H1 (cell line): ENCODE results near the gene NDUFAF3. TPM values are rescaled to one million over a fixed set of nuclear protein-coding genes. Genes with fewer than 3 reads are reported as not detected.

Source experiments
- CTCF ChIA-PET: fragments of 300-600 bp; sonication (Branson Sonifier 250); formaldehyde crosslinking; loops from one replicate; lab custom pipeline; 2021; ENCODE audit not compliant: partially characterized antibody; lab: Charles Lee
- POLR2A ChIA-PET: fragments of 300-600 bp; sonication (Branson Sonifier 250); formaldehyde crosslinking; loops from one replicate; lab custom pipeline; 2021; ENCODE audit warnings: inconsistent platforms; ENCODE audit not compliant: partially characterized antibody; lab: Charles Lee
- DNase-seq, 2 experiments: peaks; one replicate each; pipeline versions ENCODE4 v3.0.0 to v3.0.0-alpha.2; 2010 to 2022; ENCODE audit warnings: low spot score in 2 of 2, low read depth in 1 of 2, mixed read lengths in 1 of 2
- FAIRE-seq: peaks from 2 replicates; lab custom pipeline; 2011; peaks lifted over from hg19 to GRCh38; lab: Jason Lieb, UNC
- H2AFZ ChIP-seq: 2 replicates; pipeline ENCODE4 v1.8.1; 2012; ENCODE audit warnings: low read length, inconsistent platforms
- H2AK5ac ChIP-seq: 2 replicates; pipeline ENCODE4 v1.6.1; 2013; ENCODE audit warnings: low read depth, low read length
- H2BK120ac ChIP-seq: replicated peaks from 2 replicates; pipeline ENCODE3; 2013; ENCODE audit warnings: low read depth, low read length, inconsistent platforms
- H2BK12ac ChIP-seq: 2 replicates; pipeline ENCODE4 v1.6.1; 2013; ENCODE audit warnings: low read depth, low read length
- H2BK15ac ChIP-seq: 2 replicates; pipeline ENCODE4 v1.6.1; 2013; ENCODE audit warnings: low read length
- H2BK20ac ChIP-seq: 2 replicates; pipeline ENCODE4 v1.6.1; 2013; ENCODE audit warnings: low read length
- H2BK5ac ChIP-seq: 2 replicates; pipeline ENCODE4 v1.6.1; 2013; ENCODE audit warnings: low read depth, low read length
- H3K14ac ChIP-seq: 2 replicates; pipeline ENCODE4 v1.6.1; 2013; ENCODE audit warnings: inconsistent platforms; ENCODE audit not compliant: insufficient read length
- H3K18ac ChIP-seq: 2 replicates; pipeline ENCODE4 v1.6.1; 2013; ENCODE audit warnings: low read length; ENCODE audit errors: extremely low read depth
- H3K23ac ChIP-seq: 2 replicates; pipeline ENCODE4 v1.6.1; 2013; ENCODE audit warnings: inconsistent platforms; ENCODE audit not compliant: insufficient read length
- H3K23me2 ChIP-seq: 2 replicates; pipeline ENCODE4 v1.6.1; 2013; ENCODE audit warnings: low read depth, low read length
- H3K27ac ChIP-seq: 2 replicates; pipeline ENCODE4 v1.6.1; 2011; ENCODE audit warnings: low read depth, low read length, inconsistent platforms
- H3K27me3 ChIP-seq, 4 experiments: replicated peaks in 1 of 4; 1 replicate in 1 of 4; 2 replicates in 3 of 4; pipeline versions ENCODE4 v1.6.1 to v1.8.1; 2011 to 2013; ENCODE audit warnings: low read length in 3 of 4, mild to moderate bottlenecking in 3 of 4, inconsistent platforms in 2 of 4, mixed read lengths in 2 of 4, moderate library complexity in 1 of 4; ENCODE audit not compliant: control insufficient read depth in 3 of 4, insufficient read depth in 3 of 4; ENCODE audit errors: extremely low read depth in 1 of 4
- H3K36me3 ChIP-seq, 4 experiments: 2 replicates each; pipeline versions ENCODE4 v1.6.1 to v1.8.1; 2011 to 2013; ENCODE audit warnings: mild to moderate bottlenecking in 4 of 4, low read length in 3 of 4, moderate library complexity in 2 of 4, control low read depth in 1 of 4, inconsistent platforms in 1 of 4; ENCODE audit not compliant: insufficient read depth in 4 of 4, control insufficient read depth in 2 of 4
- H3K4ac ChIP-seq: replicated peaks from 2 replicates; pipeline ENCODE3; 2013; ENCODE audit warnings: low read length, low read depth, mixed read lengths, inconsistent platforms; ENCODE audit not compliant: insufficient read length
- H3K4me1 ChIP-seq, 4 experiments: replicated peaks in 1 of 4; 1 replicate in 1 of 4; 2 replicates in 3 of 4; pipeline versions ENCODE4 v1.6.1 to v1.8.1; 2011 to 2013; ENCODE audit warnings: low read length in 3 of 4, inconsistent platforms in 2 of 4, mixed read lengths in 1 of 4; ENCODE audit not compliant: insufficient read depth in 4 of 4, control insufficient read depth in 3 of 4
- H3K4me2 ChIP-seq, 2 experiments: 2 replicates each; pipeline versions ENCODE4 v1.6.1 to v1.8.1; 2011 to 2013; ENCODE audit warnings: low read depth in 2 of 2, low read length in 2 of 2, control low read depth in 1 of 2, inconsistent platforms in 1 of 2, mild to moderate bottlenecking in 1 of 2; ENCODE audit not compliant: insufficient read depth in 1 of 2
- H3K4me3 ChIP-seq, 4 experiments: fragments of 200-600, 300-600 bp in 1 of 4; sonication (generic), shearing (Covaris generic), sonication (Bioruptor Twin) in 1 of 4; 2 replicates each; pipeline versions ENCODE4 v1.5.1 to v1.8.1; 2011 to 2016; ENCODE audit warnings: low read length in 4 of 4, low read depth in 3 of 4, control low read depth in 2 of 4, inconsistent platforms in 2 of 4, mild to moderate bottlenecking in 2 of 4, mixed read lengths in 1 of 4, moderate library complexity in 1 of 4; ENCODE audit not compliant: insufficient read depth in 2 of 4; ENCODE audit errors: extremely low read depth in 1 of 4
- H3K56ac ChIP-seq: replicated peaks from 2 replicates; pipeline ENCODE3; 2013; ENCODE audit warnings: low read depth, mild to moderate bottlenecking, mixed read lengths, low read length, inconsistent platforms; ENCODE audit not compliant: insufficient read length
- H3K79me1 ChIP-seq: 2 replicates; pipeline ENCODE4 v1.6.1; 2013; ENCODE audit warnings: low read depth, low read length, control low read depth
- H3K79me2 ChIP-seq, 2 experiments: 2 replicates each; pipeline versions ENCODE4 v1.6.1 to v1.8.1; 2012 to 2013; ENCODE audit warnings: low read length in 2 of 2, mild to moderate bottlenecking in 2 of 2, inconsistent platforms in 1 of 2; ENCODE audit not compliant: insufficient read depth in 2 of 2, control insufficient read depth in 1 of 2
- H3K9ac ChIP-seq, 4 experiments: replicated peaks in 1 of 4; 1 replicate in 1 of 4; 2 replicates in 3 of 4; pipeline versions ENCODE4 v1.6.1 to v1.8.1; 2011 to 2013; ENCODE audit warnings: low read depth in 3 of 4, low read length in 3 of 4, control low read depth in 2 of 4, mild to moderate bottlenecking in 2 of 4, moderate library complexity in 2 of 4, inconsistent platforms in 1 of 4; ENCODE audit errors: extremely low read depth in 1 of 4
- H3K9me3 ChIP-seq, 2 experiments: 2 replicates each; pipeline versions ENCODE4 v1.6.1 to v1.8.1; 2012 to 2013; ENCODE audit warnings: mild to moderate bottlenecking in 2 of 2, moderate library complexity in 2 of 2, control low read depth in 1 of 2, inconsistent platforms in 1 of 2, low read depth in 1 of 2, low read length in 1 of 2, mixed read lengths in 1 of 2; ENCODE audit not compliant: insufficient read depth in 2 of 2
- H4K20me1 ChIP-seq, 2 experiments: replicated peaks in 1 of 2; 2 replicates each; pipeline versions ENCODE3 to v1.8.1; 2011 to 2013; ENCODE audit warnings: inconsistent platforms in 2 of 2, low read length in 2 of 2, mild to moderate bottlenecking in 1 of 2; ENCODE audit not compliant: insufficient read depth in 2 of 2, control insufficient read depth in 1 of 2
- H4K5ac ChIP-seq: 2 replicates; pipeline ENCODE4 v1.6.1; 2013; ENCODE audit warnings: low read length, low read depth, mixed read lengths, inconsistent platforms; ENCODE audit not compliant: insufficient read length
- H4K8ac ChIP-seq: 2 replicates; pipeline ENCODE4 v1.8.0; 2013; ENCODE audit warnings: mild to moderate bottlenecking, moderate library complexity, low read length, inconsistent platforms; ENCODE audit not compliant: insufficient read depth; ENCODE audit errors: extremely low read depth
- H4K91ac ChIP-seq: replicated peaks from 2 replicates; pipeline ENCODE3; 2013; ENCODE audit warnings: low read length, mixed read lengths, inconsistent platforms; ENCODE audit not compliant: insufficient read length
- ATF3 ChIP-seq: IDR thresholded peaks from 2 replicates; pipeline ENCODE4 v1.6.1; 2011; ENCODE audit warnings: low read depth, mild to moderate bottlenecking, low read length; ENCODE audit not compliant: insufficient read depth
- BRCA1 ChIP-seq: IDR thresholded peaks from 2 replicates; pipeline ENCODE4 v1.6.1; 2012; ENCODE audit warnings: low read depth, low read length, improper control_type of control experiment
- EGR1 ChIP-seq: IDR thresholded peaks from 2 replicates; pipeline ENCODE4 v1.6.1; 2011; ENCODE audit warnings: low read depth, low read length, borderline replicate concordance
- HDAC2 ChIP-seq, 2 experiments: fragments of 300-600 bp in 1 of 2; sonication (generic) in 1 of 2; IDR thresholded peaks; 2 replicates each; pipeline ENCODE4 v1.6.1; 2011 to 2012; ENCODE audit warnings: low read depth in 2 of 2, low read length in 2 of 2, mild to moderate bottlenecking in 2 of 2, moderate library complexity in 2 of 2, borderline replicate concordance in 1 of 2, inconsistent platforms in 1 of 2
- JUND ChIP-seq: IDR thresholded peaks from 2 replicates; pipeline ENCODE4 v1.6.1; 2011; ENCODE audit warnings: mild to moderate bottlenecking, improper control_type of control experiment, low read length
- NANOG ChIP-seq: IDR thresholded peaks from 2 replicates; pipeline ENCODE4 v1.6.1; 2011; ENCODE audit warnings: low read length, low read depth, mild to moderate bottlenecking, inconsistent platforms; ENCODE audit not compliant: insufficient read depth, poor library complexity, severe bottlenecking
- RBBP5 ChIP-seq: IDR thresholded peaks from 2 replicates; pipeline ENCODE4 v1.7.1; 2012; ENCODE audit warnings: low read depth, mild to moderate bottlenecking, inconsistent platforms, low read length, moderate library complexity, borderline replicate concordance
- RFX5 ChIP-seq: IDR thresholded peaks from 2 replicates; pipeline ENCODE4 v1.6.1; 2011; ENCODE audit warnings: low read depth, low read length, improper control_type of control experiment, borderline replicate concordance
- TBP ChIP-seq: IDR thresholded peaks from 2 replicates; pipeline ENCODE4 v1.6.1; 2011; ENCODE audit warnings: low read depth, low read length, improper control_type of control experiment
- WGBS, 2 experiments: shearing (Covaris generic) in 1 of 2; methylation state at CpG; one replicate each; pipeline versions ENCODE4 v1.1.6 to v1.1.7; 2013 to 2015; ENCODE audit warnings: low lambda C conversion rate in 2 of 2, mixed read lengths in 2 of 2, inconsistent platforms in 1 of 2, low coverage in 1 of 2, missing lambda C conversion rate in 1 of 2; ENCODE audit not compliant: insufficient replicate concordance in 2 of 2, insufficient coverage in 1 of 2, insufficient read length in 1 of 2; ENCODE audit errors: extremely low coverage in 1 of 2, missing lambda C conversion rate in 1 of 2; 5-methylcytosine and 5-hydroxymethylcytosine counted together
- polyA plus RNA-seq, 7 experiments: library from polyadenylated mRNA; depleted of rRNA in 3 of 7; stranded (reverse) in 5 of 7; unstranded in 2 of 7; fragments of >200 nt in 5 of 7; fragments of 200-250 nt in 2 of 7; gene quantifications; 1 replicate in 5 of 7; 2 replicates in 1 of 7; 4 replicates in 1 of 7; pipeline versions ENCODE4 v1.2.1 to v1.2.3, GENCODE V29; 2011 to 2013; ENCODE audit warnings: missing spikeins in 2 of 7, mixed read lengths in 2 of 7
- total RNA-seq: library from RNA; stranded (reverse); fragmentation: NEBNext Ultra II Directional; extraction: Animal tissue kit (Norgen Biotek cat#: 25700); gene quantifications from 2 replicates; pipeline ENCODE4 v1.2.1, GENCODE V29; 2021
- TF ChIP-seq, protein P1 (sequence below), 3 experiments: IDR thresholded peaks; 1 replicate in 2 of 3; 2 replicates in 1 of 3; pipeline versions ENCODE4 v1.5.1 to v1.6.1; 2011; ENCODE audit warnings: low read length in 3 of 3, mild to moderate bottlenecking in 3 of 3, inconsistent platforms in 2 of 3, low read depth in 1 of 3, moderate library complexity in 1 of 3; ENCODE audit not compliant: insufficient read depth in 1 of 3; ENCODE audit errors: control extremely low read depth in 1 of 3

NDUFAF3 gene
- total and polyA plus RNA-seq, 2 of the 8 experiments (the other 6 are each of a cell fraction or from before 2014, with no cell fraction given), result 27.8 to 45.5 TPM

DNA sequence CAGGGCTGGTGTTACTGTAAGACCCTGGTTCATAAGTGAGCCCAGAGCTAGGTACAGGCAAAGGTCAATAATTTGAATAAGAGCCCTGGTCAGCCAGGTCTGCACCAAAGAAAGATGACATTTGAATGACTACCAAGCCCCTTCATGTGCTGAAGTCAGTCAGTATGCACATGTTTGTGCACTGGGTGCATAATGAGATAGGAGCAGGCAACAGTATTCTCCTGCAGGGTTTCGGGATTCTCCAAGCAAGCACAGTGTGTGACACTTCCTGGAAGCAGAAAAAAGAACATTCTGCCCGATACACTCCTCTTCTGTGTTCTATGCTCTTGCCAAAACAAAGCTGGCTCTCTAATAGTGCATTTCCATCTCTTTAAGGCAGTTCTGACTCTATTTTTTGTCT lies 12.7 kb downstream of the NDUFAF3 start:
- no peaks in the 10 kb centered on the region for H3K4me1 ChIP-seq
- DNase-seq (no peak), FAIRE-seq (no peak)
- no peak overlapping the region for H2BK5ac ChIP-seq
- H3K79me2 ChIP-seq, result no peaks in the 10 kb centered on the region
- no peaks in the 10 kb centered on the region for H3K27me3 ChIP-seq
- H2BK20ac ChIP-seq, result no peak overlapping the region
- no peak overlapping the region for H4K5ac ChIP-seq
- peaks cover 7 to 9% of the 10 kb centered on the region in 2 experiments for H4K20me1 ChIP-seq
- no peak overlapping the region for H3K4me3 ChIP-seq
- H4K91ac ChIP-seq, result no peak overlapping the region
- H3K27ac ChIP-seq, result no peak overlapping the region
- H2BK15ac ChIP-seq, result no peak overlapping the region
- H3K4ac ChIP-seq, result no peak overlapping the region
- peaks cover 20 to 49% (median 36%) of the 10 kb centered on the region in 4 experiments for H3K36me3 ChIP-seq
- POLR2A ChIA-PET, result interaction anchor here (0.6 to 5.5 kb wide), 3 partner anchors 12 to 408 kb away, joined by 3 to 41 read pairs (median 3); partner anchors contain the start of gene NDUFAF3
- WGBS, 2 experiments, result 92% methylated on average over 2 of the region's 2 CpGs; no CpG with 5 or more reads in 1 of the 2 experiments
- H2BK12ac ChIP-seq, result no peak overlapping the region
- no peaks in the 10 kb centered on the region for H3K9me3 ChIP-seq
- peaks cover 2% of the 10 kb centered on the region; the same call in 1 of the 2 replicates for H3K79me1 ChIP-seq
- H3K14ac ChIP-seq, result no peak overlapping the region
- no peak overlapping the region for H3K23ac ChIP-seq
- no peak overlapping the region for H3K9ac ChIP-seq
- H4K8ac ChIP-seq, result no peak overlapping the region
- no peak overlapping the region for H3K18ac ChIP-seq
- no peak overlapping the region for H3K4me2 ChIP-seq
- H2AFZ ChIP-seq, result no peak overlapping the region
- H2BK120ac ChIP-seq, result no peak overlapping the region
- no peak overlapping the region for H3K56ac ChIP-seq
- H2AK5ac ChIP-seq, result no peak overlapping the region
- CTCF ChIA-PET, result interaction anchor here (1.6 kb wide), 1 partner anchor 13 kb away, joined by 6 read pairs; the partner anchor contains the start of gene NDUFAF3
- H3K23me2 ChIP-seq, result no peaks in the 10 kb centered on the region
- TF ChIP-seq, protein P1, sequence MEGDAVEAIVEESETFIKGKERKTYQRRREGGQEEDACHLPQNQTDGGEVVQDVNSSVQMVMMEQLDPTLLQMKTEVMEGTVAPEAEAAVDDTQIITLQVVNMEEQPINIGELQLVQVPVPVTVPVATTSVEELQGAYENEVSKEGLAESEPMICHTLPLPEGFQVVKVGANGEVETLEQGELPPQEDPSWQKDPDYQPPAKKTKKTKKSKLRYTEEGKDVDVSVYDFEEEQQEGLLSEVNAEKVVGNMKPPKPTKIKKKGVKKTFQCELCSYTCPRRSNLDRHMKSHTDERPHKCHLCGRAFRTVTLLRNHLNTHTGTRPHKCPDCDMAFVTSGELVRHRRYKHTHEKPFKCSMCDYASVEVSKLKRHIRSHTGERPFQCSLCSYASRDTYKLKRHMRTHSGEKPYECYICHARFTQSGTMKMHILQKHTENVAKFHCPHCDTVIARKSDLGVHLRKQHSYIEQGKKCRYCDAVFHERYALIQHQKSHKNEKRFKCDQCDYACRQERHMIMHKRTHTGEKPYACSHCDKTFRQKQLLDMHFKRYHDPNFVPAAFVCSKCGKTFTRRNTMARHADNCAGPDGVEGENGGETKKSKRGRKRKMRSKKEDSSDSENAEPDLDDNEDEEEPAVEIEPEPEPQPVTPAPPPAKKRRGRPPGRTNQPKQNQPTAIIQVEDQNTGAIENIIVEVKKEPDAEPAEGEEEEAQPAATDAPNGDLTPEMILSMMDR (IDR thresholded peaks at IDR 0.05; ENCODE audit: control extremely low read depth in 1 of 3, insufficient read depth in 1 of 3, low read depth in 1 of 3, low read length in 3 of 3), result no peak
- TF ChIP-seq RFX5 (no peak), TBP (no peak), ATF3 (no peak), HDAC2 (IDR thresholded peaks at IDR 0.05; ENCODE audit: borderline replicate concordance in 1 of 2, low read depth in 2 of 2, low read length in 2 of 2) (no peak), BRCA1 (no peak), EGR1 (no peak), JUND (no peak), RBBP5 (no peak), NANOG (no peak)
